Germinal center (tissue), 1 donor: ENCODE results near the gene ADCYAP1R1.
A peak's percentile ranks its signal among the peaks of the same experiment; 100 is the strongest.

ENCODE experiments used
- DNase-seq: peaks from one replicate; pipeline ENCODE4 v3.0.0; 2012; ENCODE audit warnings: mixed read lengths, low spot score

ADCYAP1R1 gene

DNA sequence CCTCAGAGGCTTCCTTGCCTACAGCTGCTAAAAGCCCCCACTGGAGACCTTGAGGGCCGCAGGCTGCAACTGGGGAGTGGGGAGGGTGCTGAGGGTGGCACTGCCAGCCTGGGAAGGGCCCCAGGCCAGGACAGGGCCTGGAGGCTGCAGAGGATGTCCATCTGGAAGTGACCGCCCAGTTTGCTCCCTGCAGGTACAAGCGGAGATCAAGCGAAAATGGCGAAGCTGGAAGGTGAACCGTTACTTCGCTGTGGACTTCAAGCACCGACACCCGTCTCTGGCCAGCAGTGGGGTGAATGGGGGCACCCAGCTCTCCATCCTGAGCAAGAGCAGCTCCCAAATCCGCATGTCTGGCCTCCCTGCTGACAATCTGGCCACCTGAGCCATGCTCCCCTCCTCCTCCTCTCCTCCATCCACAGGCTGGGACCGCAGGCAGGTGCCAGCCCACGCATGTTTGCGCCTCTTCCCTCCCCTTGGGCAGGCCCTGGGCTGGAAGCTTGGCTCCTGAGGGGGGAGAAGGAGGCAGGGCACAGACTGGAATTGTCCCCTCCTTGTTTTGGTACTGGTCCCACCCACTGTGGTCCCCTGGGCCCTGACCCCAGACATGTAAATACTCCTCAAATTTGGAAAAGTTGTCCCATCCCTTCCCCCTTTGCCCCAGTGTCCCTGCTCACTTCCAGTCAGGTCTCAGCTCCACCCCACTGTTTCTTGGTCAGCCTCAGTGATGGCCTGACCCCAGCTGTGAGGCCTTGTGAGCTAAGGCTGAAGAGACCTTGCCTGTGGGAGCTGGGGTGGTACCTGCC, 54.4 kb downstream of the ADCYAP1R1 start:
- DNase-seq, result no peak

DNA sequence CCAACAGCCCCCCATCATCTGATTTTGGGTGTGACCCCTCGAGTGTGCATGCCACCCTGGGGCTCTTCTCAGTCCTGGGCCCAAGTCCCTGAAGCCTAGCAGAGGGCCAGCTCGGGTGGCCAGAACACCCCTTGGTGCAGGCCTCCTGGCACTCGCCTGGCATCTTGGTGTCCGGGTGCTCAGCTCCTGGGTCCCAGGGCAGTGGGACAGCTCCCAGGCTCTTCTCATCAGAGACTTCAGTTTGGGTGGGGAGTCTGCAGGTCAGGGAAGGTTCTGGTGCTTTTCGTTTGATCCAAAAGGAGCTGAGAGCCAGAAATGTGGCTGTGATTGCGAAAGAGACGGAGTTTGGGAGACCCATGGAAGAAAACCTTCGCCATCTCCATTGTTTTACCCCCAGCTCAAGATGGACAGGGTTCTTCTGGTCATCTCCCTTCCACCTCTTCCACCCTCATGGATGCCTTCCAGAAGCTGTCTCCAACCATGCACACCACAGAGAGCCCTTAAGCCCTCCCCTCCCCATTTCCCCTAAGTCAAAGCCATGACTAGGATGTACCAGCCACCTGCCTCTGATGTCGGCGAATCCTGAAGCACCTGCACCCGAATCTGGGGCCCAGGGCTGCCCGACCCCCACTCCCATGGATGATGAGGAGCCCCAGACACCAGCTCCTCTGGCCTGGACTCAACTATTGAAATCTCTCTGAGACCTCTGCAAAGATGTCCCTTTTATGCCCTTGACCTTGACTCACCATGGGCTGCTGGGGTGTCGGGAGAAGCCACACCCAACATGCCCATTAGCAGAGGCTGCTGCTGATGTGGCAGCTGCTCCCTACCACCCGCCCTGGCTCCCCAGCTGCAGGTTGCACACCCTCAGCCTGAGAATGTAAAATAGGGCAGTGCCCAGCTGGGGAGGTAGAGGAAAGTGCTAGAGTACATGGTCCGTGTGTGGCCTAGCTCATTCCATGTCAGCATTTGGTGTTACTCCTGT, 55.3 kb downstream of the ADCYAP1R1 start:
- DNase-seq, result no peak

DNA sequence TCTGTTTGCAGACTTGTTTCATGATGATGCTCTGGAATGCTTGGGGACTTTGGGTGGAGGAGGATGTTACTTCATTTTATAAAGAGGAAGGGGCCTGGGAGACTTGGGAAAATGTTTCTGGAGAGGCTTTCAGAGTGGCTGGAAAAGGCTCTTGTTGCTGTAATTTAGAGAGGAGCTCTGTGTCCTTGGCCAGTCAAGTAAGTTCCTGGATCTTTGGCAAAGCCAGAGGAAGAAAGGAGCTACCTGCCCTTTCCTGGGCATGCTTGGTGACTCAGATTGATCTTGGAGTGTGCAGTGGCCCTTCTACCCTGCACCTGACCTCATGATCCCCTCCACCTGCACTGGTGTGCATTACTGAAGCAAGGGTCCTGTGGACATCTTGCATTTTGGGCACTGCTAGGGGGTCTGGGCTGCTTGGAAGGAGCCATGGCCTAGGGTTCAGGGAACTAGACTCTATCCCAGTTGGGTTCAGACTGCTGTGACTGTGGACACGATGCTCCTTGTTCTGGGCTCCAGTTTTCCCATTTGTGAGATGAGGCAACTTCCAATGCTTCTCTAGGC, 56.1 kb downstream of the ADCYAP1R1 start:
- no peak for DNase-seq

DNA sequence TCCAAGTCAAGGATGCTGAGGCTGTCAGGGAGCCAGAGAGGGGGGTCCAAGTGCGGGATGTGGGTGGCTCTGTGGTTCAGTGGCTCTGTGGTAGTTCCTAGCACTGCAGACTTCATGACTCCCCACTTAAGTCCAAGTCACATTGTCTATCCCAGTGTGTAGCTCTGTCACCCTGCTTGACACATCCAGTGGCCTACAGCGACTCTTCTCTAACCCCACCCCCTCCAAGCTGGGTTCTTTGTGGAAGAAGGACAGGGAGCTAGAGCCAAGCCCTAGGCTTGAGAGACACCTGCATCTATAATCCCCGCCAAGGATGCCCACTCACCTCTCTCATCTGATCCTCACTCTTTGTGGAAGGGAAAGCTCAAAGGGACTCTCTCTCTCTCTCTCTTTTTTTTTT, 57.6 kb downstream of the ADCYAP1R1 start:
- no peak for DNase-seq

DNA sequence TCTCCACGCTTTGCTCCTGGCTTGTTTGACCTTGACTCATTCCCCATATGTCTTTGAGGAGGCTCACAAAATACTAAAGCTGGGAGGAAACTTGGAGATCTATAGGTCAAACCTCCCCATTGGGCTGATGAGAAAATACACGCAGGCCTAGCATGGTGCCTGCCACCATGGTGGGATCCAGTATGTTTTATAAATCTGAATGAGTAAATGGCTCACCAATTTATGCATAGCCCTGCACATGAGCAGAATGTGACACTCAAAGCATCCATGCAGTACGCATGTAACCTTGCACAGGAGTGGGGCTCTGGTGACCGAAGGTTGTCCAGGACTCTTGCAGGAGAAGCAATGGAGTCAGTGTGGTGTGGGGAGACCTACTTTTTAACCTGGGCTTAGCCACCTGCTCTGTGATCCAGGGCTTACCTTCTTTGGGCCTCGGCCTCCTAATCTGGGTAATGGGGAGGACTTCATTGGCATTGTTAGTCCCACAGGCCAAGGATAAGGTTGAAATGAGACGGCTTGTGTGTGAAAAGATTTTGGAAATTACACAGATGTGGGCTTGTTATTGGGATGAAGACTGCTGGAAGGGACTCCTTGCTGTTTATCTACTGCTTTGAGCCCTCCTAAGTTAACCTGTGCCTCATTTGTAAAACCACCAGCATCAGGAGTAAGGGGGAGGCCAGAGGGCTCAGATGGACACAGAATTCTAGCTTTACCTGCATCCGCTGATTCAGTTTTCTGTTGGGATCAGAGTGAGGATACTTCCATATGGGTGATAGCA, 58.4 kb downstream of the ADCYAP1R1 start:
- DNase-seq, result no peak

DNA sequence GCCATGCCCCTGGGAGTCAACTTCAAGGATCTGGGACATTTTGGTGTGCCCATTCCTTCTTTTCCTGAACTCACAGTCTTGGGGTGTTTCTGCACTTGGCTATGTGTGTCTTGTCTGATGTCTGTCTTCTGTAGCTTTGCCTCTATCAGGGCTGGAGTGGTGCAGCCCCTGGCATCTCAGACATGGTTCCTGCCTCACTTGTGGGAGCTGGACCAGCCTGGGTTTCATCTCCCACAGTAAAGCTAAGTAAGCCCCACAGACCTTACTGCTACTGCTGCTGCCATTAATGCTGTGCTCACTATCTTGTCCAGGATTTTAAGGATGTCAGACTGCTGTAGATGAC, 59.0 kb downstream of the ADCYAP1R1 start:
- no peak for DNase-seq

DNA sequence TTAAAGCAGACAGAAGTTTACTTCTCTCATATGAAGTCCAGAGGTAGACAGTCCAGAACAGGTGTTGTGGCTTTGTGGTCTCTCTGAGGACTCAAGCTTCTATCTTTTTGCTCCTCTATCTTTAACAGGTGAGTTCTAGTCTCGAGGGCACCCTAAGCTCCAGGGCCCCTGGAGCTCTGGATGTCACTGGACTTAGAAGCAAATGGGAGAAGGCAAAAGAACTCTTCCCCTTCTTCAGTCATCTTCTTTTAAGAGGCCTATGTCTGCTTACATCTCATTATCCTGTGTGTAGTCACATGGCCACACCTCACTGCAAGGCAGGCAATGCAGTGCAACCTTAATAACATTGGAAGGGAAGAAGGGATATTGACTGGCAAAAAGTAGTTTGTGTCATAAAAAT, 61.6 kb downstream of the ADCYAP1R1 start:
- DNase-seq, result no peak

DNA sequence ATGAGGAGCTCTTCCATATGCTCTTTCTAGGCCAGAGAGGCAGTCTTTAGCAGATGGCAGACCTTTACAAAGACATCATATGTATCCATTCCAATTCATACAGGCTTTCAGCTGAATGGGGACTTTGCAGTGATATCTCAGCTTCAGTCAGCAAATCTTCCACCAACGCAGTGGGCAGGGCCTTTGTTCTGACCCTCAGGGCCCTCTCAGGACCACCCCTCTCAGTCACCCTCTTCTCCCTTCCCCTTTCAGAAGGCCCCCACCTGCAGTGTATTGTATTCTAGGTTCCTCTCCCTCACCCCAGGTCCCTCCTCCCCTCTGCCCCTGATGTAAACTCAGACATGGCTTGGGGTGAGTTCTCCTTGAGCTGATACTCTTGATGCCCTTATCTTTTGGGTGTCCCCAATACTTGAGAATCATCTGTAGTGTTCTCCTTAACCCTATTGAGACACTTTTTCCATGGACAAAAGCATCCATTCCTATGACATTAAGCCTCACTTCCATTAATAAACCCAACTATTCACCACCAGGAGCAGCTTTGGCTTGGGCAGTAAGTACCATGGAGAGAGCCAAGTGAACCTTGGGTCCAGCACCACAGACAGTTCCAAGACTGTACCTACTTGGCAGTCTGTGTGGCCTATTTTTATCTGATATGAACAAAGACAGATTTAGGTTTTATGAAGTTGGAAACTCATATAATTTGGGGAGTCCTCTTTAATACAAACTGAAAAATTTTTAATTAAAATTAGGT, 62.7 kb downstream of the ADCYAP1R1 start:
- no peak for DNase-seq

DNA sequence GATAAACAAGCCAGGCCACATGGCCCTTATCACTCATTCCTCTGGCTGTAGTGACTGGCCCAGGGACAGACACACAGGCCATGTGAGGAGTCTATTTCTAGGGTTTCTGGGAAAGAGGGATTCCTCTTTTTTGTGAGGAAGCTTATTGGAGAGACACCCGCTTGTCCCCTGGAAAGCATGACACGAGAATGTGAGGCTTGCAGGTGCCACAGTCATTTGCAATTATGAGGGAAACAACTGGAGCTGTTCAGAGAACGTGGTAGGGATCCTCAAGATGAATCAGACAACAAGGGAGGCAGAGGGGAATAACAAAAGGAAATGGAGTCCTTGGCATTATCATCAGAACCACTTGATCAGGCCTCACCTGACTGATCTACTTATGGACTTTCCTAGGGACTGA, 64.5 kb downstream of the ADCYAP1R1 start:
- DNase-seq, result no peak

DNA sequence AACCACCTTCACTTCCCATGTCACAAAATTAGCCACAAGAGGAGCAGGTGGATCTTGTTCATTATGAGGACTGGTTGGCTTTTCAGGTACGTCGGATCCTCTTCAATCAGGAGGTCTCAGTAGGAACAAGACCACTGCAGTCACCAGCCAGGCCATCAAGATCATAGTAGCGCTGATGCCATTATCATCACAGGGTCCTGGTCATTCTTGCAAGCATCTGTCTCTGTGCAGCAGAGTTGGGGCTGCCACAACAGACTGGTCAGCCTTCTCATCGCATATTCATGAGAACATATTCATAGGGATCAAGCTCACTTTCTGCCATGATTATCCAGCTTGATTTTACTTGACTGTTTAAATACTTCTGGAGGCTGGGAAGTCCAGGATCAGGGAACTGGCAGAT, 67.1 kb downstream of the ADCYAP1R1 start:
- DNase-seq, result no peak

DNA sequence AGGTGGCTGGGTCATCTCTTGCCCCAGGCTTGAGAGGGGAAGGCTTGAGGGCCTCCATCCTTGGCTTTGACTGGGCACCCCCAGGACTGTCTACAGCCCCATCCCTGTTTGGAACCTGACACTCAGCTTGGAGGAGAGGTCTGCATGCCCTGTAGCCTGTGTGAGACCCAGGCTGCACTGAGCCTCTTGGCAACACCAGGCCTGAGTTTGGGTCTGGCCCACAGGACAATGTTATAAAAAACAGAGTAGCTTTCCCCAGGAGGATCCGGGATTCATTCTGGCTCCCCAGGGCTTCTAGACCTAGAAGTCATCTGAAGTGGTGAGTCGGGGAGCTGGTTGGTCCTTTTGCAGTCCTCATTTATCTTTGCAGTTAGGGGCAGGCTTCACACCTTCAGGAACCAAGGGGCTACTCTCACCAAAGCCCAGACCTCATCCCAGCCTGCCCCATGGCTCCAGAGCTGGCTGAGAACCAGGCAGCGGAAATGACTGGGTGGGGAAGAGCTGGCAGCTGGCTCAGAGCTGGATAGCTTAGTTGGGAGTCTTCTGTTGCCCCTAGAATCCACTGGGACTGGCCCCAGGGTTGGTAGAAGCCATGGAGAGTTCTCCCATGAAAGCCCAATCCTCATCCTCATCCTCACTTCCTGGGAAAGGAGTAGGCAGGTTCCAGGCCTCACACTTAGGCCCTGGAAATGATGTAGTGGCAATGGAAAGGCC, 68.8 kb downstream of the ADCYAP1R1 start:
- DNase-seq, result no peak

DNA sequence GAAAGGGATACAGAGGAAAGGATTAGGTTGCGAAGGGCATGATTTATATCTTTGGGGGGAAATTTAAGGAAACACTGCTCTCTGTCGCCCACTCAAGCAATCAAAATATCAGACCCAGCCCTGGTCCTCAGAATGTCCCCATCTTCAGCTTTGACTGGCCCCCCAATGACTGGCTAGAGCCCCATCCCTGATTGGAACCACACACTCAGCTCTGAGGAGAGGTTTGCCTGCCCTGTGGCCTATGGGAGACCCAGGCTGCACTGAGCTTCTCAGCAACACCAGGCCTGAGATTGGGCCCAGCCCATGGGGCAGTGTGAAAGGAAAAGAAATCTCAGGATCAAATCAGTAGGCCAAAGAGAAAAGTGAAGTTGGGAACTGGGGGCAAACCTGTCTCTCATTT, 69.5 kb downstream of the ADCYAP1R1 start:
- DNase-seq, result no peak

DNA sequence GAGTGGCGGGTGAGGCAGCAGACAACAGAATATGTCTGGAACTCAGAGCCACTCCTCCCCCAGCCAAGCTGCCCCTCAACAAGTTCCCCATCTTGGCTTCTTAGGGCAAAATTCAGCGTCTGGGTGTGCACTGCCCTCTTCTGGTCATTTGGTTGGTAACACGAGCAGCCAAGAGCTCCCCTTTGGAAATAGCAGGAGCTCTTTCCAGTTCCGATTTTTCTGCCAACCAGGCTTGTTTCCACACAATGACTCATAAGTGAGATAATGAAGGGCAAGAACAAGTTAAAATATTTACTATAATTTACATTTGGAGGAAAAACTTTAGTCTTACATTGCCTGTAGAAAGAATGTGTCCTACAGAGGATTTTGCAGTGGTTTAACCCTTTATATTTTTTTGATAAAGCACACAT, 70.5 kb downstream of the ADCYAP1R1 start:
- DNase-seq, result peak; percentile 41

DNA sequence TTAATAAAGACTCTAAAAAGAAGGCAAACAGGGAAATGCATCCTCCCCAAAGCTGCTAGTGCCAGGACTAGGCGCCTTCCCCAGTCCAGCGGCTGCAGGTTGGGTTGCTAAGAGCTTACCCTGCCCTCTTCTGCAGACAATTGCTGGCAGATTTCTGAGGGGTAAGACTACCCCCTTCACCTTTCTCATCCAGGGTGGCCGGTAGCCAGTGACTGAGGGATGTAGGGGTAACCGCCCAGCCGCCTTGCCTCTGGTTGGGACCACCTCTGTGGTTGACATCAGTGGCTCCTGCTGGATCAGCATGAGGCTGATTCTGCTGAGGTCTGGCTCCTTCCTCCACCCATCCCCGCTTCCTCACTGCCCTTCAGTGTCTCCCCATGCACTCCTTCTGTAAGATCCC, 71.2 kb downstream of the ADCYAP1R1 start:
- no peak for DNase-seq

DNA sequence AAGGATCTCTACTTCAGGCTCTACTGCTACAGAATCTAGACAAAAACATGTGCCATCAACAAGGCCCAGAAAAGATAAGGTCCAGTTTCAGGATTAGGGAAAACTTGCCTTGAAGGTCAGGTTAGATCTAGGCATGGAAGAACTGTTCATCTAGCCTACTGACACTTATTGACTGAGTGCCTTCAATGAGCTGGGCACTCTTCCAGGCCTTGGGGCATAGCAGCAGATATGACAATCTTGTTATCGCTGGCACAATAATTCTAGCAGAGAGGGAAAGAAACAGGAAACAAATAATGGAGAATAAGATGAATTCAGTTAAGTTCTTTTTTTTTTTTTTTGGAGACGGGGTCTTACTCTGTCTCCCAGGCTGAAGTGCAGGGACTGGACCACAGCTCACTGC, 71.6 kb downstream of the ADCYAP1R1 start:
- no peak for DNase-seq

DNA sequence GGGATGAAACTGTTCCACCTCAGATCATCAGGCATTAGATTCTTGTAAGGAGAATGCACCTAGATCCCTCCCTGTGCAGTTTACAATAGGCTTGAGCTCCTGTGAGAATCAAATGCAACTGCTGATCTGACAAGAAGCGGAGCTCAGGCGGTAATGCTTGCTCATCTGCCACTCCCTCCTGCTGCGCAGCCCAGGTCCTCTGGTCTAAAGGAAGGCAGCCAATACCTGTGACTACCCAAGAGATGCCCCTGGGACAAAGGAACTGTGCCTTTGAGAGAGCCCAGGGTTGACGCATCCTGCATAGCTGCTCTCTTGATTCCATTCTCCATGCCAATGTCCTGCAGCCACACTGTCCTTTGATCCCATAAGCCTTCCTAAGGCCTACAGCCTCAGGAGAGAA, 73.1 kb downstream of the ADCYAP1R1 start:
- DNase-seq, result no peak

DNA sequence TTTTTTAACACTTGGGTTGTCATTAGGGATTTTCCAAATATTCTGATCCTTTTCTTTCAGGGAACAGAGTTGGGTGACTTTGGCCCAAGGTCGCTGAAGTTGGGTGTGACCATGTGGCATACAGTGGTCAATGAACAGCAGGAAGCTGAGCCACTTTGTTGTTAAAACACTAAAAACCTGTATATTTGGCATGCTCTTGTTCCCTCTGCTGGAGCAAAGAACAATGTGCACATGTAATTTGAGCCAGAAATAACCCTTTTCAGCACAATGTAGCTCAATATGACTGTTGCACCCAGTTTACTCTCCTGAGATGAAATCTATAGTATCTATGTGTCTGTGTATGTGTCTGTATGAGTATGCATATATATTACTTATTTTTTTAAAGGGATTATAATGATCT, 74.9 kb downstream of the ADCYAP1R1 start:
- no peak for DNase-seq

DNA sequence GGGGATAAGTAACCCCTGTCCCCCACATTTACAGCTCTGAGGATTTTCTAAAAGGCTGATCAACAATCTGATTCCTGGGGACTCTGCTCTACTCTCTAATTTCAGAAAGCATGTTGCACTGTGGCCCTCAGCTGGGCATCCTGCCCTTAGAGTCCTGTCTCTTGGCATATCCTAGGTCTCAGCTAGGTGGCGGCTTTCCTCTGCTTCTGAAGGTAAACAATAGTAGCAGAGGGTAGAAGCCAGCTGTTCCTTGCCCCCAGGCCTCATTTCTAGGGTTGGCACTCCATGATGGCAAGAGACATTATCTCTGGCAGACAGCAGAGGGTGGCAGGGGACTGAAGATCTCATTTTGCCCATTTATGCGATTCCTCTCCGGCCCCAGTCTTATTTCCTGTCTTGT, 77.0 kb downstream of the ADCYAP1R1 start:
- no peak for DNase-seq

DNA sequence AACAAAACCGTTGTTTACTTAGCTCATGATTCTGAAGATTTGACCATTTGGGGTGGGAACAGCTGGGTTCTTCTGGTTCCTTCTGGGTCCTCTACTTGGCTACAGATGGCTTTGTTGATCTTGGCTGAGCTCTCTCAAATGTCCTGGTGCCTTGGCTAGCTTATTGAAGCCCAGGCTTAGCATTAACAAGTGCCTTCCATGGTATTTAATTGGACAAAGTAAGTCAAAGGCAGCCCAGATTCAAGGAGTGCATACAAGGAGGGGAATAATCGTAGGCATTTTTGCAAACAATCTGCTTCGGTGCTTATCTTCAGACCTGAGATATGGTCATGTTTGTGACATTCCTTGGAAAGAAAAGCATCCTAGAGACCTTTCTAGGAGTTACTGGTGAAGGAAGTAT, 81.4 kb downstream of the ADCYAP1R1 start:
- DNase-seq, result no peak

DNA sequence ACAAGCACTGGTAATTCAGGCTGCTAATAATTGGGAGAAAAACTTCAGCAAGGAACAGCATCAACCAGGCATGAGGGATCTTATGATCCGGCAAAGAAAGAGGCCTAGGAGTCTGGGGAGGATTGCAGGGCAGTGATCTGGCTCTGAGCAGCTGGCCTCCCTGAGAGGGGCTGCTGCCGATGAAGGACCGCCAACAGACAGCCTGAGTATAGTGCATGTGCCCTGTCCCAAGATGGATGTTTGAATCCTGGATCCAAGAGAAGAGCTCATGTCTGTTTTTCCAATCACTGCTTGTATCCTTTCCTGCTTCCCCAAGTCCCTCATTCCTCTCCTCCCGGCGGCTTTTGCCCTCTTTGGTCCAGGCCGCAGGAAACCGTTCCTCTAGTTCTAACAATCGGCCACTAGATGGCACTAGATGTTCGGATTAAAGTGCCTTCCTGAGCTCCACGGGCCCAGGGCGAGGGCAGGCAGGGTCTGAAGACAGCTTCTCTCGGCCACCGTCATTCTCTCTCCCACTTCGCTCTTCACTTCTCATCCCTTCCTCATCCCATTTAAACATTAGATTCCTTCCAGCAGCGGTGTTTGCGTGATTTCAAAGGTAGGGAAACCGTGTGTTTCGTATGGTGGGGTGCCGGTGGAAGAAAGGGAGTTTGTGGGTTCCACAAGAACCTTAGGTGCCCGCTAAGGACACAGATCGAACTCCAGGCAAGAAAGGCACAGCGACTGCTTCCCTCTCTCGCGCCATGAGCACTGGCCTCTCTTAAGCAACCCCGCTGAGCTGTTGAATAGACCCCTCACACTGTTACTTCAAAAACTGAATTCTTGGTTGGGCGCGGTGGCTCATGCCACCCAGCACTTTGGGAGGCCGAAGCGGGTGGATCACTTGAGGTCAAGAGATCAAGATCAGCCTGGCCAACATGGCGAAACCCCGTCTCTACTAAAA, 82.4 kb downstream of the ADCYAP1R1 start:
- peak; percentile 65 for DNase-seq
